ENCODE data around the gene REXO1. TPM values are rescaled to one million over a fixed set of nuclear protein-coding genes. Genes with fewer than 3 reads are reported as not detected.

REXO1 gene
- total and polyA plus RNA-seq, 2 of the 13 experiments (the other 11 are each of a cell fraction or from before 2014, with no cell fraction given), result 5.0 to 11.2 TPM

GRCh38 chr19:1837625-1838105 lies 10.6 kb downstream of the REXO1 start:
- H3K4me3 ChIP-seq (replicated peaks in 1 of 3; ENCODE audit: insufficient read depth in 1 of 3, low read depth in 2 of 3, low read length in 3 of 3), result peak overlapping the region in 1 of 3 experiments; percentile 14; a peak in 1 of 6 replicates
- BruUV-seq (replicated peaks), result no TSS peak
- H3K4me1 ChIP-seq (ENCODE audit: insufficient read depth, low read length), result peaks cover 54% of the 10 kb centered on the region
- ChIA-PET CTCF (ENCODE audit: low intra/inter-chr PET ratio, low total read pairs) (interaction anchor here (2.6 kb wide), 1 partner anchor 11 kb away, joined by 13 read pairs; the partner anchor contains the start of gene REXO1), POLR2A (interaction anchor here (1.6 to 1.7 kb wide), 2 partner anchors 9 kb away, joined by 6 to 7 read pairs; no protein-coding TSS in a partner anchor)
- peak overlapping the region; percentile 38 for H3K27ac ChIP-seq (ENCODE audit: extremely low read length, insufficient read depth, low read length)
- H2AFZ ChIP-seq (ENCODE audit: low read length), result no peak overlapping the region
- intact Hi-C loops (cut with micrococcal nuclease; ENCODE audit: unreplicated experiment) (no loop called here), in situ Hi-C loops (cut with HindIII; ENCODE audit: extremely low pct_ligation_motif_present, low pct_unique_long_range_greater_than_20kb) (no loop called here)
- H3K9ac ChIP-seq (ENCODE audit: insufficient read depth, low read depth, low read length), result peak overlapping the region; percentile 37
- ATAC-seq, result peak; percentile 22
- peak; percentile 40 for DNase-seq (ENCODE audit: low spot score)
- H3K79me2 ChIP-seq (ENCODE audit: insufficient read depth, low read length), result peaks cover 49% of the 10 kb centered on the region
- WGBS (ENCODE audit: low lambda C conversion rate), result 14% methylated on average over 4 of the region's 23 CpGs
- no peaks in the 10 kb centered on the region for H3K27me3 ChIP-seq (ENCODE audit: control insufficient read depth in 1 of 2, insufficient read depth in 2 of 2, low read length in 2 of 2)
- H3K9me3 ChIP-seq (ENCODE audit: low read length), result no peaks in the 10 kb centered on the region
- peaks cover 18% of the 10 kb centered on the region; the same call in 1 of the 2 replicates for H4K20me1 ChIP-seq (ENCODE audit: insufficient read depth, low read length)
- no peak for FAIRE-seq
- H3K4me2 ChIP-seq (ENCODE audit: low read depth, low read length), result peak overlapping the region; percentile 62
- 0 out of 5 replicates have a peak, but pooled peaks cover 0 to 3% of the 10 kb centered on the region in 2 experiments for H3K36me3 ChIP-seq (replicated peaks in 1 of 2; ENCODE audit: control insufficient read depth in 1 of 2, insufficient read depth in 2 of 2, low read length in 2 of 2)
- TF ChIP-seq REPIN1 (CRISPR knock-in tag; IDR thresholded peaks at IDR 0.05; ENCODE audit: borderline replicate concordance, low read depth), result peak; percentile 52; the same call in 1 of the 2 replicates
- 0 out of 2 replicates have a peak, but pooled peaks have one; percentile 45 for TF ChIP-seq ARNT2 (CRISPR knock-in tag; IDR thresholded peaks at IDR 0.05; ENCODE audit: low read depth)
- TF ChIP-seq, protein P1, sequence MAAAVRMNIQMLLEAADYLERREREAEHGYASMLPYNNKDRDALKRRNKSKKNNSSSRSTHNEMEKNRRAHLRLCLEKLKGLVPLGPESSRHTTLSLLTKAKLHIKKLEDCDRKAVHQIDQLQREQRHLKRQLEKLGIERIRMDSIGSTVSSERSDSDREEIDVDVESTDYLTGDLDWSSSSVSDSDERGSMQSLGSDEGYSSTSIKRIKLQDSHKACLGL (CRISPR knock-in tag; IDR thresholded peaks at IDR 0.05), result peak; percentile 23; the same call in 1 of the 2 replicates
- TF ChIP-seq TEAD3 (CRISPR knock-in tag; optimal IDR thresholded peaks at IDR 0.05; ENCODE audit: borderline replicate concordance), result no peak
- peak; percentile 47 for TF ChIP-seq RBM39 (IDR thresholded peaks at IDR 0.05; ENCODE audit: low read depth, low read length, poor library complexity, severe bottlenecking)
- TF ChIP-seq ZNF501 (CRISPR knock-in tag; IDR thresholded peaks at IDR 0.05), result peak; percentile 82
- TF ChIP-seq ZNF724P (CRISPR knock-in tag; IDR thresholded peaks at IDR 0.05; ENCODE audit: borderline replicate concordance), result 0 out of 2 replicates have a peak, but pooled peaks have one; percentile 32
- TF ChIP-seq XRCC5 (optimal IDR thresholded peaks at IDR 0.05; ENCODE audit: low read length), result peak; percentile 84
- TF ChIP-seq ZNF572 (CRISPR knock-in tag; IDR thresholded peaks at IDR 0.05), result peak; percentile 94
- 0 out of 2 replicates have a peak, but pooled peaks have one; percentile 46 for TF ChIP-seq MEF2D (CRISPR knock-in tag; IDR thresholded peaks at IDR 0.05)
- TF ChIP-seq, protein P2, sequence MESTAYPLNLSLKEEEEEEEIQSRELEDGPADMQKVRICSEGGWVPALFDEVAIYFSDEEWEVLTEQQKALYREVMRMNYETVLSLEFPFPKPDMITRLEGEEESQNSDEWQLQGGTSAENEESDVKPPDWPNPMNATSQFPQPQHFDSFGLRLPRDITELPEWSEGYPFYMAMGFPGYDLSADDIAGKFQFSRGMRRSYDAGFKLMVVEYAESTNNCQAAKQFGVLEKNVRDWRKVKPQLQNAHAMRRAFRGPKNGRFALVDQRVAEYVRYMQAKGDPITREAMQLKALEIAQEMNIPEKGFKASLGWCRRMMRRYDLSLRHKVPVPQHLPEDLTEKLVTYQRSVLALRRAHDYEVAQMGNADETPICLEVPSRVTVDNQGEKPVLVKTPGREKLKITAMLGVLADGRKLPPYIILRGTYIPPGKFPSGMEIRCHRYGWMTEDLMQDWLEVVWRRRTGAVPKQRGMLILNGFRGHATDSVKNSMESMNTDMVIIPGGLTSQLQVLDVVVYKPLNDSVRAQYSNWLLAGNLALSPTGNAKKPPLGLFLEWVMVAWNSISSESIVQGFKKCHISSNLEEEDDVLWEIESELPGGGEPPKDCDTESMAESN (CRISPR knock-in tag; conservative IDR thresholded peaks at IDR 0.05), result 0 out of 2 replicates have a peak, but pooled peaks have one; percentile 23
- TF ChIP-seq SIN3A (IDR thresholded peaks at IDR 0.05; ENCODE audit: borderline replicate concordance, low read depth, low read length), result peak; percentile 34; the same call in 1 of the 2 replicates
- TF ChIP-seq ZBTB38 (CRISPR knock-in tag; IDR thresholded peaks at IDR 0.05), result peak; percentile 57; the same call in 1 of the 2 replicates
- 0 out of 2 replicates have a peak, but pooled peaks have one; percentile 27 for TF ChIP-seq IKZF5 (CRISPR knock-in tag; IDR thresholded peaks at IDR 0.05)
- no peak for TF ChIP-seq LCORL (IDR thresholded peaks at IDR 0.05)
- peak; percentile 45; the same call in 1 of the 2 replicates for TF ChIP-seq LCORL (CRISPR knock-in tag; IDR thresholded peaks at IDR 0.05)
- no peak for TF ChIP-seq ZNF883 (CRISPR knock-in tag; IDR thresholded peaks at IDR 0.05; ENCODE audit: not compliant biosample characterization)
- 0 out of 2 replicates have a peak, but pooled peaks have one; percentile 59 for TF ChIP-seq ZNF678 (CRISPR knock-in tag; IDR thresholded peaks at IDR 0.05)
- TF ChIP-seq ATF2 (CRISPR knock-in tag; IDR thresholded peaks at IDR 0.05), result peak; percentile 38; the same call in 1 of the 2 replicates

Data from HepG2 (cell line).